ENCODE data around the gene TMEM50A. TPM values are rescaled to one million over a fixed set of nuclear protein-coding genes. Genes with fewer than 3 reads are reported as not detected.
A peak's percentile ranks its signal among the peaks of the same experiment; 100 is the strongest.

The TMEM50A gene
- total RNA-seq, 1 donor from 2014 or later: 109 TPM

GRCh38 chr1:25338986-25339385 is 852 bp downstream of the TMEM50A start:
- Histone ChIP-seq H3K4me3 (peak overlapping the region; percentile 85), H3K36me3 (peaks cover 13% of the 10 kb centered on the region), H3K27ac (peak overlapping the region; percentile 95), H3K4me1 (peaks cover 22% of the 10 kb centered on the region), H3K9me3 (no peaks in the 10 kb centered on the region), H3K27me3 (no peaks in the 10 kb centered on the region)
- TF ChIP-seq CTCF (IDR thresholded peaks at IDR 0.05): no peak
- intact Hi-C loops (cut with DNase I): no loop called here
- DNase-seq (no peak), ATAC-seq (no peak)

DNA sequence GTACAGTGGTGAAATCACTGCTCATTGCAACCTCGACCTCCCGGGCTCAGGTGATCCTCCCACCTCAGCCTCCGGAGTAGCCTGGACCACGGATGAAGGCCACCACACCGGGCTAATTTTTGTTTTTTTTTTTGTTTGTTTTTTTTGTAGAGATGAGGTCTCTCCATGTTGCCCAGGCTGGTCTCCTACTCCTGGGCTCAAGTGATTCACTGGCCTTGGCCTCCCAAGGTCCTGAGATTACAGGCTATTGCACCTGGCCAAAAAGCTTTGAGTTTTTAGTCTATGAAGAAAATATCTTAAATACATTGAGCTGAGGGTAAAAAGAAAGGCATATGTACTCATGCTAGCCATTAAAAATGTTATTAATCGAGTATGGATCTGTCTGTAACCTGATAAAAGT is 3.6 kb downstream of the TMEM50A start:
- no peak for TF ChIP-seq CTCF (IDR thresholded peaks at IDR 0.05)
- H3K4me3 ChIP-seq: no peak overlapping the region
- no peak for DNase-seq
- ATAC-seq: no peak
- H3K27me3 ChIP-seq: no peaks in the 10 kb centered on the region
- peaks cover 40% of the 10 kb centered on the region for H3K36me3 ChIP-seq
- peaks cover 22% of the 10 kb centered on the region for H3K4me1 ChIP-seq
- no peak overlapping the region for H3K27ac ChIP-seq
- intact Hi-C loops (cut with DNase I): no loop called here
- no peaks in the 10 kb centered on the region for H3K9me3 ChIP-seq

DNA sequence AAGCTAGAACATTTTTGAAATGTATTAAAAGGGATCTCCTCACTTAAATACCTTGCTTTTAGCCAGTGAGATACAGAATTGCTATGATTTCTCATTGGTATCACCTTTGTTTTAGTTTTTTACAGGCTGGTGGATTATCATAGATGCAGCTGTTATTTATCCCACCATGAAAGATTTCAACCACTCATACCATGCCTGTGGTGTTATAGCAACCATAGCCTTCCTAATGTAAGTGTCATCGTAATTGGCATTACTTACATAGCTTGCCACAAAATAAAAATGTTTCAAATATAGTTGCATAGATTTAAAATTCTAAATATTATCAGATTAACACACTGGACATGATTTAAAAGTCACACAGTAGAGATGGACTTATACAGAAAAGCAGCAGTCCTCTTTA is 4.7 kb downstream of the TMEM50A start:
- H3K36me3 ChIP-seq: peaks cover 51% of the 10 kb centered on the region
- no peaks in the 10 kb centered on the region for H3K9me3 ChIP-seq
- ATAC-seq (no peak), DNase-seq (no peak)
- H3K4me3 ChIP-seq: no peak overlapping the region
- intact Hi-C loops (cut with DNase I): no loop called here
- no peak for TF ChIP-seq CTCF (IDR thresholded peaks at IDR 0.05)
- no peaks in the 10 kb centered on the region for H3K27me3 ChIP-seq
- H3K27ac ChIP-seq: no peak overlapping the region
- peaks cover 22% of the 10 kb centered on the region for H3K4me1 ChIP-seq

DNA sequence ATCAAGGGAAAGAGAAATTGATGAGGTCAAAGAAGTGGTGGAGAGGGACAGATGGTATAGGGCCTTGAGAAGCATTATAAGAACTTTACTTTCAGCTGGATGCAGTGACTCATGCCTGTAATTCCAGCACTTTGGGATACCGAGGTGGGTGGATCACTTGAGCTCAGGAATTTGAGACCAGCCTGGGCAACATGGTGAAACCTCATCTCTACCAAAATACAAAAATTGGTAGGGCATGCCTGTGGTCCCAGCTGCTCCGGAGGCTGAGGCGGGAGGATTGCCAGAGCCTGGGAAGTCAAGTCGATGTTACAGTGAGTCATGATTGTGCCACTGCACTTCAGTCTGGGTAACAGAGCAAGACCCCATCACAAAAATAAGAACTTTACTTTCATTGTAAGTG is 5.7 kb downstream of the TMEM50A start:
- Histone ChIP-seq H3K27ac (no peak overlapping the region), H3K36me3 (peaks cover 54% of the 10 kb centered on the region), H3K4me1 (peaks cover 22% of the 10 kb centered on the region), H3K27me3 (no peaks in the 10 kb centered on the region), H3K4me3 (no peak overlapping the region), H3K9me3 (no peaks in the 10 kb centered on the region)
- TF ChIP-seq CTCF (IDR thresholded peaks at IDR 0.05): no peak
- no peak for ATAC-seq
- intact Hi-C loops (cut with DNase I): no loop called here
- no peak for DNase-seq

DNA sequence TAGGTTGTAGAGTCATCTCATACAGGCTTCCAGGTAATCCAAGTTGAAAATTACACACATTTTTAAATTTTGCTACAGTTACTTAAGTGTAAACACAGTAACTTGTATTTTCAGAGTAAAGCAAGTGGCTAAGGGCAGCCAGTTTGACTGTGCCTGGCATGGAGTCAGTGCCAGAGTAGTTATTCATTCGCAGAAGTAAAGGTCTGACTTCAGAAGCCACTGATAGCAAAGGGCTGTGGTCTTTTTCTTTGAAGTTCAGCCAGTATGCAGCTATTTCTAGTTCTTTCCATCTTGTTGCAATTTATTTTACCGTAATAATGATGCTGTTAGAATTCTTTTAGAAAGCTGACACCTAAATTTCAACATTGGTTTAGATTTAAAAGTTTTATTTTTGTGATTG is 9.4 kb downstream of the TMEM50A start:
- Histone ChIP-seq H3K9me3 (no peaks in the 10 kb centered on the region), H3K36me3 (peaks cover 62% of the 10 kb centered on the region), H3K27me3 (no peaks in the 10 kb centered on the region), H3K27ac (no peak overlapping the region), H3K4me1 (no peaks in the 10 kb centered on the region), H3K4me3 (no peak overlapping the region)
- TF ChIP-seq CTCF (IDR thresholded peaks at IDR 0.05): no peak
- DNase-seq: no peak
- intact Hi-C loops (cut with DNase I): no loop called here
- ATAC-seq: no peak

- intact Hi-C loops (cut with DNase I): no loop called here
- H3K36me3 ChIP-seq: peaks cover 63% of the 10 kb centered on the region
Measured at GRCh38 chr1:25349606-25350005, 11.5 kb downstream of the TMEM50A start.

More at GRCh38 chr1:25349606-25350005, 11.5 kb downstream of the TMEM50A start:
- no peak for ATAC-seq
- no peaks in the 10 kb centered on the region for H3K4me1 ChIP-seq
- no peak for TF ChIP-seq CTCF (IDR thresholded peaks at IDR 0.05)
- no peaks in the 10 kb centered on the region for H3K27me3 ChIP-seq
- no peak overlapping the region for H3K27ac ChIP-seq
- no peak overlapping the region for H3K4me3 ChIP-seq
- no peaks in the 10 kb centered on the region for H3K9me3 ChIP-seq
- no peak for DNase-seq
